Measurements from ENCODE around the gene S100A13.

GRCh38 chr1:153643100-153643499 is 15.8 kb upstream of the S100A13 start:
- no peak for TF ChIP-seq EZH2 (IDR thresholded peaks at IDR 0.05)
- no peak for TF ChIP-seq EZH2phosphoT487 (IDR thresholded peaks at IDR 0.05)
- no peak for TF ChIP-seq CTCF (IDR thresholded peaks at IDR 0.05)
